ENCODE measurements around the gene C6orf136. TPM values are rescaled to one million over a fixed set of nuclear protein-coding genes. Genes with fewer than 3 reads are reported as not detected.

Gene C6orf136
- total RNA-seq, 3 donors from 2014 or later (not counting 1 experiment from before 2014, with no cell fraction given), result 39.4 to 51.4 (median 50.9) TPM

GRCh38 chr6:30616811-30617564 is 29.9 kb upstream of the C6orf136 start, which contains the start of gene PPP1R10:
TSS of gene PPP1R10 (minus strand) at chr6:30617243. CDS start at chr6:30609944, 7,299 bp downstream.
- Histone ChIP-seq H3K36me3 (ENCODE audit: control insufficient read depth, insufficient read depth, low read length) (peaks cover 36% of the 10 kb centered on the region), H3K27me3 (ENCODE audit: control insufficient read depth, insufficient read depth, low read length) (no peaks in the 10 kb centered on the region), H3K27ac (ENCODE audit: low read length) (peak within 1 kb of the TSS; percentile 99), H3K4me1 (ENCODE audit: control insufficient read depth, insufficient read depth, low read length) (peaks cover 23% of the 10 kb centered on the region), H3K4me3 (ENCODE audit: low read length) (peak within 1 kb of the TSS; percentile 73), H3K9me3 (ENCODE audit: control insufficient read depth, insufficient read depth, low read length) (no peaks in the 10 kb centered on the region)
- under 1% methylated on average over 38 of the region's 40 CpGs for WGBS (ENCODE audit: insufficient coverage)
- intact Hi-C loops (cut with micrococcal nuclease), result loop anchor here (1.0 to 10.0 kb wide), 11 partner anchors 9 to 738 kb away; partner anchors contain the start of genes ABCF1, ATAT1, C6orf136 and DHX16
- peak within 1 kb of the TSS; percentile 100 for H3K4me3 Mint-ChIP-seq
- DNase-seq (peak; percentile 93 to 100), ATAC-seq (peak; percentile 75 to 91 (median 80))
- peaks cover 0 to 5% of the 10 kb centered on the region in 2 donors for H3K27me3 Mint-ChIP-seq (ENCODE audit: low read depth in 2 of 2)
- H3K36me3 Mint-ChIP-seq, result peaks cover 26% of the 10 kb centered on the region
- H3K4me1 Mint-ChIP-seq, result peaks cover 57 to 64% of the 10 kb centered on the region in 2 donors
- no peaks in the 10 kb centered on the region for H3K9me3 Mint-ChIP-seq
- no peak for TF ChIP-seq CTCF (IDR thresholded peaks at IDR 0.05)
- H3K27ac Mint-ChIP-seq, result peak within 1 kb of the TSS; percentile 96 to 100

DNA sequence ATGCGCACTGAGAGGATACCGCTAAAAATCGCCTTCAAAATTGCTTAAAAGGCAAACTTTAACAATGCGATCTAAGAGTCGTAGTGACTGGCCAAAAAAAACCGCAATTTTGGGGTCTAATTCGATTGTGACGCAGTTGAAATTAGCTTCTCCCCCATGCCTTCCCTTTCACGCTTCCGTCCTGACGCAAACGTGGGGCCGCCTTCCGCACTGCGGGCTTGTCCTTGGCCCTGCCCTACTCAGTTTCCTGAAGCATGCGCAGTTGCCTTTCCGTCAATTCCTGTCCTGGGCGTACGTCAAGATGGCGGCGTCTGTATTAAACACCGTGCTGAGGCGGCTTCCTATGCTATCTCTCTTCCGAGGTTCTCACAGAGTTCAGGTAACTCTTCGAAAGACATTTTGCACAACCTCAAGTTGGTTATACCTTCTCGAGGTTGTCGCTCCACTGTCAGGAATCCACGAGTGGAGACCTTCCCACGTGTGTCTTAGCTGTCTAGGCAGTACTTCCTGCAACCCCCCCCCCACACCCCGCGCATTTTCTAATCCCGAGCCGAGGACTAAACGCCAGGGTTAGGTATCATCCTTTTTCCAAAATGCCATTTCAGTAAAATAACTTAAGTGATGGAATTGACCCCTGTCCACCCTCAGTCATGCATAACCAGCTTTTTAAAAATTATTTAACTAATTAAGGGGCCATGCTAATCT is 29.2 kb upstream of the C6orf136 start, which contains the start of gene MRPS18B:
MRPS18B (plus strand) TSS at position 276 of the 705 bp plus-strand sequence; CDS start at position 302, 26 bp downstream.
- Histone ChIP-seq H3K9me3 (ENCODE audit: control insufficient read depth, insufficient read depth, low read length) (no peaks in the 10 kb centered on the region), H3K4me1 (ENCODE audit: control insufficient read depth, insufficient read depth, low read length) (peaks cover 23% of the 10 kb centered on the region), H3K36me3 (ENCODE audit: control insufficient read depth, insufficient read depth, low read length) (peaks cover 41% of the 10 kb centered on the region), H3K27ac (ENCODE audit: low read length) (peak within 1 kb of the TSS; percentile 99), H3K4me3 (ENCODE audit: low read length) (peak within 1 kb of the TSS; percentile 73), H3K27me3 (ENCODE audit: control insufficient read depth, insufficient read depth, low read length) (no peaks in the 10 kb centered on the region)
- H3K27me3 Mint-ChIP-seq (ENCODE audit: low read depth in 2 of 2), result peaks cover 0 to 5% of the 10 kb centered on the region in 2 donors
- DNase-seq, result peak; percentile 91 to 100
- no peak for TF ChIP-seq CTCF (IDR thresholded peaks at IDR 0.05)
- no peaks in the 10 kb centered on the region for H3K9me3 Mint-ChIP-seq
- intact Hi-C loops (cut with micrococcal nuclease), result loop anchor here (1.0 to 10.0 kb wide), 11 partner anchors 9 to 737 kb away; partner anchors contain the start of genes ABCF1, ATAT1, C6orf136 and DHX16
- H3K4me3 Mint-ChIP-seq, result peak within 1 kb of the TSS; percentile 100
- peak within 1 kb of the TSS; percentile 96 to 100 for H3K27ac Mint-ChIP-seq
- H3K4me1 Mint-ChIP-seq, result peaks cover 54 to 61% of the 10 kb centered on the region in 2 donors
- peaks cover 26% of the 10 kb centered on the region for H3K36me3 Mint-ChIP-seq
- peak; percentile 71 to 89 (median 74) for ATAC-seq
- 0% methylated on average over 29 of the region's 34 CpGs for WGBS (ENCODE audit: insufficient coverage)

DNA sequence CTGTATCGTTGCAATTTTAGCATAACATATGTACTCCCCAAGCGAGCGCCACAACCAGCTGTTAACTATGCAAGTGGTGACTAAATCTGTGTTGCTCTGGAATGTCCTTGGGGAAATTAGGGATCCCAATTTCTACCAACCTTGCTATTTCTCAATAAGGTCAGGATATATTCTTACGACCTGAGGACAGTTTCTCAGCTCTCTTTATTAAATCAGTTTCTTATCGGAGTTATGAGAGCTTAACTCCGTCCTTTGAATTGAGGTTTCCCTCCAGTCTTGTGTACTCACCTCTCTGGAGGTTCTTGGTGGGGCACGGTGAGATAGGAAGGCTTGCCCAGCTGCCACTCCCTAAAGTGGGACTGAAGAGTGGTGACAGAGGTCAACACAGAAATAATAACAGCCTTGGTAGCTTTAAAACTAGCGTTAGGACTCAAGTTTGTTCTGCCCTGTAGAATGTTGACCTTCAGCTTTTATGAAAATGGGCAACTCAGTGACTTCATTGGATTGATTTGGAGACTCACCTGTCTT is 28.6 kb upstream of the C6orf136 start:
- no peaks in the 10 kb centered on the region for H3K9me3 ChIP-seq (ENCODE audit: control insufficient read depth, insufficient read depth, low read length)
- Mint-ChIP-seq H3K4me3 (peak overlapping the region; percentile 100), H3K36me3 (peaks cover 26% of the 10 kb centered on the region), H3K9me3 (no peaks in the 10 kb centered on the region), H3K27me3 (ENCODE audit: low read depth in 2 of 2) (peaks cover 0 to 5% of the 10 kb centered on the region in 2 donors), H3K4me1 (peaks cover 48 to 57% of the 10 kb centered on the region in 2 donors), H3K27ac (peak overlapping the region; percentile 96 to 100)
- H3K36me3 ChIP-seq (ENCODE audit: control insufficient read depth, insufficient read depth, low read length), result peaks cover 46% of the 10 kb centered on the region
- ATAC-seq (no peak), DNase-seq (no peak)
- H3K27ac ChIP-seq (ENCODE audit: low read length), result peak overlapping the region; percentile 99
- peak overlapping the region; percentile 69 for H3K4me3 ChIP-seq (ENCODE audit: low read length)
- H3K27me3 ChIP-seq (ENCODE audit: control insufficient read depth, insufficient read depth, low read length), result no peaks in the 10 kb centered on the region
- H3K4me1 ChIP-seq (ENCODE audit: control insufficient read depth, insufficient read depth, low read length), result peaks cover 23% of the 10 kb centered on the region
- no peak for TF ChIP-seq CTCF (IDR thresholded peaks at IDR 0.05)
- WGBS (ENCODE audit: insufficient coverage), result 14% methylated on average over 8 of the region's 8 CpGs
- intact Hi-C loops (cut with micrococcal nuclease), result loop anchor here (5.0 to 10.0 kb wide), 4 partner anchors 76 to 736 kb away; partner anchors contain the start of genes FLOT1, HLA-B and IER3
